Keratinocyte (primary cell): ENCODE data around the gene FHAD1.

Experiments
- CTCF ChIP-seq, 3 experiments: IDR thresholded peaks in 1 of 3; conservative IDR thresholded peaks in 1 of 3; optimal IDR thresholded peaks in 1 of 3; 2 replicates in 2 of 3; 3 replicates in 1 of 3; pipeline versions ENCODE3 to v1.5.1; 2011; ENCODE audit warnings: low read length in 3 of 3, mild to moderate bottlenecking in 3 of 3, moderate library complexity in 2 of 3, control low read depth in 1 of 3, inconsistent platforms in 1 of 3; ENCODE audit not compliant: insufficient read depth in 2 of 3; ENCODE audit errors: extremely low read depth in 1 of 3
- EZH2 ChIP-seq: IDR thresholded peaks from one replicate; pipeline ENCODE4 v1.6.1; 2012; ENCODE audit warnings: inconsistent platforms, mild to moderate bottlenecking, low read length, moderate library complexity

- TF ChIP-seq CTCF (optimal IDR thresholded peaks at IDR 0.05 in 1 of 3, IDR thresholded peaks at IDR 0.05 in 1 of 3, conservative IDR thresholded peaks at IDR 0.05 in 1 of 3; ENCODE audit: extremely low read depth in 1 of 3, insufficient read depth in 2 of 3, low read length in 3 of 3), result no peak
- TF ChIP-seq EZH2, result no peak
Measured at GRCh38 chr1:15407580-15407979, 160.6 kb downstream of the FHAD1 start.
